Measurements from ENCODE around the gene LRMDA. TPM values are rescaled to one million over a fixed set of nuclear protein-coding genes. Genes with fewer than 3 reads are reported as not detected.

The LRMDA gene
- total RNA-seq, 2 experiments from 2014 or later, result not detected

GRCh38 chr10:76576276-76576962, 1145.0 kb downstream of the LRMDA start:
- H3K36me3 Mint-ChIP-seq (ENCODE audit: low read depth), result no peaks in the 10 kb centered on the region
- TF ChIP-seq CTCF (IDR thresholded peaks at IDR 0.05), result no peak
- no peaks in the 10 kb centered on the region for H3K4me1 ChIP-seq (ENCODE audit: insufficient read depth, low read length)
- intact Hi-C loops (cut with DNase I, micrococcal nuclease), result no loop called here
- ChIA-PET CTCF (no interaction called here), POLR2A (no interaction called here)
- H3K9me3 ChIP-seq (ENCODE audit: control insufficient read depth in 1 of 2, insufficient read depth in 1 of 2, low read length in 2 of 2), result no peaks in the 10 kb centered on the region
- peaks cover 10% of the 10 kb centered on the region for H3K9me3 Mint-ChIP-seq
- H3K4me3 Mint-ChIP-seq, result no peak overlapping the region
- H3K4me1 Mint-ChIP-seq (ENCODE audit: low read depth), result no peaks in the 10 kb centered on the region
- H3K27ac ChIP-seq (ENCODE audit: low read depth in 1 of 2, low read length in 2 of 2), result no peak overlapping the region
- no peaks in the 10 kb centered on the region for H3K27me3 Mint-ChIP-seq
- no peak overlapping the region for H3K27ac Mint-ChIP-seq
- no peak overlapping the region for H3K4me3 ChIP-seq (ENCODE audit: low read length)
- H3K27me3 ChIP-seq (ENCODE audit: control insufficient read depth in 1 of 2, insufficient read depth in 2 of 2, low read length in 2 of 2), result no peaks in the 10 kb centered on the region
- ATAC-seq (ENCODE audit: poor library complexity) (no peak), DNase-seq (no peak)
- no peaks in the 10 kb centered on the region for H3K36me3 ChIP-seq (ENCODE audit: insufficient read depth, low read length)

- Mint-ChIP-seq H3K27me3 (no peaks in the 10 kb centered on the region), H3K4me1 (ENCODE audit: low read depth) (no peaks in the 10 kb centered on the region)
These were observed 1146.0 kb downstream of the LRMDA start for GRCh38 chr10:76577455-76577854.

GRCh38 chr10:76581506-76582256, 1150.3 kb downstream of the LRMDA start:
- Histone ChIP-seq H3K4me3 (ENCODE audit: low read length) (no peak overlapping the region), H3K27me3 (ENCODE audit: control insufficient read depth in 1 of 2, insufficient read depth in 2 of 2, low read length in 2 of 2) (no peaks in the 10 kb centered on the region), H3K4me1 (ENCODE audit: insufficient read depth, low read length) (no peaks in the 10 kb centered on the region), H3K36me3 (ENCODE audit: insufficient read depth, low read length) (no peaks in the 10 kb centered on the region), H3K27ac (ENCODE audit: low read depth in 1 of 2, low read length in 2 of 2) (no peak overlapping the region), H3K9me3 (ENCODE audit: control insufficient read depth in 1 of 2, insufficient read depth in 1 of 2, low read length in 2 of 2) (no peaks in the 10 kb centered on the region)
- CTCF ChIA-PET, result no interaction called here
- POLR2A ChIA-PET, result no interaction called here
- Mint-ChIP-seq H3K9me3 (peaks cover 6% of the 10 kb centered on the region), H3K4me1 (ENCODE audit: low read depth) (no peaks in the 10 kb centered on the region), H3K27me3 (no peaks in the 10 kb centered on the region), H3K36me3 (ENCODE audit: low read depth) (no peaks in the 10 kb centered on the region), H3K4me3 (no peak overlapping the region), H3K27ac (no peak overlapping the region)
- intact Hi-C loops (cut with DNase I, micrococcal nuclease), result no loop called here
- ATAC-seq (ENCODE audit: poor library complexity), result no peak
- no peak for TF ChIP-seq CTCF (IDR thresholded peaks at IDR 0.05)
- no peak for DNase-seq

More at GRCh38 chr10:76577455-76577854, 1146.0 kb downstream of the LRMDA start:
- Histone ChIP-seq H3K27me3 (ENCODE audit: control insufficient read depth in 1 of 2, insufficient read depth in 2 of 2, low read length in 2 of 2) (no peaks in the 10 kb centered on the region), H3K36me3 (ENCODE audit: insufficient read depth, low read length) (no peaks in the 10 kb centered on the region), H3K4me3 (ENCODE audit: low read length) (no peak overlapping the region), H3K27ac (ENCODE audit: low read depth in 1 of 2, low read length in 2 of 2) (no peak overlapping the region), H3K4me1 (ENCODE audit: insufficient read depth, low read length) (no peaks in the 10 kb centered on the region), H3K9me3 (ENCODE audit: control insufficient read depth in 1 of 2, insufficient read depth in 1 of 2, low read length in 2 of 2) (no peaks in the 10 kb centered on the region)
- DNase-seq, result no peak
- H3K9me3 Mint-ChIP-seq, result peaks cover 10% of the 10 kb centered on the region
- no peak for TF ChIP-seq CTCF (IDR thresholded peaks at IDR 0.05)
- ChIA-PET POLR2A (no interaction called here), CTCF (no interaction called here)
- H3K36me3 Mint-ChIP-seq (ENCODE audit: low read depth), result no peaks in the 10 kb centered on the region
- H3K27ac Mint-ChIP-seq, result no peak overlapping the region
- intact Hi-C loops (cut with DNase I, micrococcal nuclease), result no loop called here
- no peak for ATAC-seq (ENCODE audit: poor library complexity)
- no peak overlapping the region for H3K4me3 Mint-ChIP-seq
